AML-193 (cell line): ENCODE measurements around the gene AMPH.

ENCODE experiments used
- DNase-seq, 2 experiments: peaks; one replicate each; lab custom pipeline; 2025; lab: John Stamatoyannopoulos, UW

The AMPH gene

GRCh38 chr7:38462819-38463218 lies 168.4 kb downstream of the AMPH start:
- DNase-seq, result no peak

DNA sequence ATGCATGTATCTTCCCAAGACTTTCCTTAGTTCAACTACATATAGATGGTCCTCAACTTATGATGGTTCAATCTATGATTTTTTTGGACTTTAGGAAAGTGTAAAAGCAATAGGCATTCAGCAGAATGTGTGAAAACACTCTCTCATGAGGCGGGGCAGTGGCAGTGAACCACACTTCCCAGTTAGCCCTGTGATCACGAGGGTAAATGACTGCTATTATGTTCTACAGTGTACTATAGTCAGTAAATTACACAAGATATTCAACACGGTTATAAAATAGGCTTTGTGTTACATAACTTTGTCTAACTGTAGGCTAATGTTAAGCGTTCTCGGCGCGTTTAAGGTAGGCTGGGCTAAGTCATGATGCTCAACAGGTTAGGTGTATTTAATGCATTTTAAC lies 169.3 kb downstream of the AMPH start:
- no peak for DNase-seq

- DNase-seq, result no peak
Measured at GRCh38 chr7:38453826-38454225, 177.3 kb downstream of the AMPH start.

GRCh38 chr7:38453168-38453567 lies 178.0 kb downstream of the AMPH start:
- no peak for DNase-seq

- DNase-seq, result no peak
Measured at GRCh38 chr7:38452681-38453108, 178.5 kb downstream of the AMPH start.

- peak in 1 of 2 experiments; percentile 1 for DNase-seq
Measured at GRCh38 chr7:38451840-38452239, 179.3 kb downstream of the AMPH start.

GRCh38 chr7:38448584-38449234 lies 182.5 kb downstream of the AMPH start:
- no peak for DNase-seq

DNA sequence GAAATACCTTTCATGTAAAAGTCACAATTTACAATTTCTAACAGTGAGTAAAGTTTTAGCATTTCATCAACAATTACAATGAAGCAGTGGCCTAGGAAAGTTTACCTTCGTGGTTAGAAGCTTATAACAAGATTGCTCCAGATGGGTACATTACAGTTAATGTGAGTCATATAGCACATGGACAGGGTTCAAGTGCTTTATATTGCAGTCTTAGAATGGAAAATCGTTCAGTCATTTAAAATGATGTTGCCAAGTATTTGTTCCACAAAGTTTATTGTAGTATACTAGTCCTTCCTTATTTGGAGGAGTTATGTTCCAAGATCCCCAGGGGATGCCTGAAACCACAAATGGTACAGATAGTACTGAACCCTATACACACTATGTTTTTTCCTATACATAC lies 183.1 kb downstream of the AMPH start:
- DNase-seq, result no peak

- no peak for DNase-seq
Measured at GRCh38 chr7:38438970-38439369, 192.2 kb downstream of the AMPH start.

GRCh38 chr7:38432671-38433070 lies 198.5 kb downstream of the AMPH start:
- DNase-seq, result no peak

DNA sequence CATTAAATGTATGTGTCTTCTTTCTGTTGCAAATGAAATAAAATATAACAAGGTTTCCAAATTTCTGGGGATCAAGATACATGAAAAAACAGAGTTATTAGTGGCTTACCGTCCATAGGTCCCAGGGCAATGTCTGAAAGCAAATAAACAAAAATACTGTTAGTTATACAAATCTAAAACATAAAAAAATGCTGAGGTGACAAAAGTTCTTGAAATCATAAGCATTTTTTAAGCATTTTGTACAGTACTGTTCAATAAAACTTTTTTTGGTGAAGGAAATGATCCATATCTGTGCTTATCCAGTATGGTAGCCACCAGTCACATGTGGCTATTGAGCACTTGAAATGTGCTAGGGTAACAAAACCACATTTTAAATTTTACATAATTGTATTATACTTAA lies 199.1 kb downstream of the AMPH start:
- no peak for DNase-seq

GRCh38 chr7:38429057-38429456 lies 202.1 kb downstream of the AMPH start:
- no peak for DNase-seq

GRCh38 chr7:38428041-38428440 lies 203.1 kb downstream of the AMPH start:
- no peak for DNase-seq

GRCh38 chr7:38427279-38427955 lies 203.8 kb downstream of the AMPH start:
- no peak for DNase-seq

DNA sequence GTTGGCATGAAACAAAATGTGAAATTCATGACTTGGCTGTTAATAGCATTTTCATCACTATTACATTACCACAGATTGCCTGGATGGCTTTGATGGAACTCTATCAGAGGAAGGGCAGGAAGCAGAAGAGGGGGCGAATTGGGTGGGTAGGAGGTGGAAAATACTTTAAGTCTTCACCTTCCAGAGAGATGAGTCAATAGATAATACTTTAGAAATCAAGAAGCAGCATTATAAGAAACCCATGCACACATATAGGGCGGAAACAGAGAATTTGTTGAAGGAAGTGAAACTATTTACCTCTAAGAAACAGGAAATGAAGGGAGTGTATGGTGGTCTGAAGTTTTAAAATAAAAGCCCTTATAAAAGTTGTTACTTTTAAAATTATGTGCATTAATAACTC lies 205.7 kb downstream of the AMPH start:
- no peak for DNase-seq

DNA sequence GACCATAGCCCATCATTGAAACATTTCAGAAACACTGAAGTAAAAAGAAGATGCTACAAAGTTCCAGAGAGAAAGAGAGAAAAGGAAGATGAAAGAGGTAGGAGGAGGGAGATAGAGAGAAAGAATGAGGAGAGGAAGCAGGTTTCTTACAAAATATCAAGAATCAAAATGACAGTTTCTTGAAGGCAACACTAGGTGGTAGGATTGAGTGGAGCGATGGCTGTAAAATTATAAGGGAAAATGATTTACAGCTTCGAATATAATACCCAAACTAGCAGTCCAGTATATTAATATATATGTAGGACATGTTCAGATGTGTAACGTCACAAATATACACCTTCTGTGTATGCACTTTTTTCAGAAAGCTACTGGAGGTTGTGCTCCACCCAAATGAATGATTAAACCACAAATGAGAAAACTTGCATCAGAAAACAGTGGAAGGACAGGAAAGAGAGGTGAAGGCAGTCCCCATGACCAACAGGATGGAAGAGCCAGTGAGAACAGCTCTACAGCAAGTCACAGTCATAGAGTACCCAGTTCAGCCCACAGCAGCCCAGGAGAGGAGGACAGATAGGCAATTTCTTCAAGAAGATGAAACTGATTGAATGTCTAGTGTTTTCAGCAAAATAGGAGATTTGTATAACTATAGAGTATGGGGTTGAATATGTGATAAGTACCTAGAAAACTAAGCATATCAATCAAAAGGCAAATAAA lies 206.3 kb downstream of the AMPH start:
- DNase-seq, result peak in 1 of 2 experiments; percentile 1

- no peak for DNase-seq
Measured at GRCh38 chr7:38413784-38414183, 217.4 kb downstream of the AMPH start.

GRCh38 chr7:38411404-38411803 lies 219.8 kb downstream of the AMPH start:
- DNase-seq, result peak in 1 of 2 experiments; percentile 48

GRCh38 chr7:38410056-38410455 lies 221.1 kb downstream of the AMPH start:
- no peak for DNase-seq

GRCh38 chr7:38409531-38409930 lies 221.6 kb downstream of the AMPH start:
- DNase-seq, result no peak

GRCh38 chr7:38398725-38399321 lies 232.3 kb downstream of the AMPH start:
- DNase-seq, result peak; percentile 16 to 27

GRCh38 chr7:38396852-38397251 lies 234.3 kb downstream of the AMPH start:
- DNase-seq, result no peak
